HUDEP-2 (cell line): ENCODE measurements around the gene KRT38.
"Not testable (repeated sequence)": the region's sequence is repeated elsewhere in the genome, so short reads cannot be mapped to it uniquely, and the experiment has no call there.

Source experiments
- DNase-seq, 76 experiments: peaks; one replicate each; lab custom pipeline; 2025; ENCODE audit not compliant: unreplicated experiment in 76 of 76; lab: John Stamatoyannopoulos, UW

Gene KRT38

GRCh38 chr17:41463746-41464145, 23.0 kb upstream of the KRT38 start:
- DNase-seq, result no peak

GRCh38 chr17:41462705-41463104, 21.9 kb upstream of the KRT38 start:
- DNase-seq, result no peak

- DNase-seq, result no peak
Measured at GRCh38 chr17:41457676-41458075, 16.9 kb upstream of the KRT38 start.

GRCh38 chr17:41456204-41456603, 15.4 kb upstream of the KRT38 start:
- no peak for DNase-seq

GRCh38 chr17:41455236-41455635, 14.5 kb upstream of the KRT38 start:
- no peak for DNase-seq

GRCh38 chr17:41453066-41453465, 12.3 kb upstream of the KRT38 start:
- no peak for DNase-seq

- no peak for DNase-seq
Measured at GRCh38 chr17:41452281-41452680, 11.5 kb upstream of the KRT38 start.

GRCh38 chr17:41451154-41451728, 10.5 kb upstream of the KRT38 start:
- no peak for DNase-seq

- DNase-seq, result no peak
Measured at GRCh38 chr17:41449008-41449407, 8.2 kb upstream of the KRT38 start.

GRCh38 chr17:41448506-41448905, 7.7 kb upstream of the KRT38 start:
- DNase-seq, result no peak

GRCh38 chr17:41446806-41447205, 6.0 kb upstream of the KRT38 start:
- no peak for DNase-seq

GRCh38 chr17:41444640-41445039, 3.9 kb upstream of the KRT38 start:
- no peak for DNase-seq

GRCh38 chr17:41444186-41444585, 3.4 kb upstream of the KRT38 start:
- DNase-seq, result no peak

- DNase-seq, result no peak
Measured at GRCh38 chr17:41442739-41443138, 2.0 kb upstream of the KRT38 start.

- no peak for DNase-seq
Measured at GRCh38 chr17:41439375-41439774, 1.4 kb downstream of the KRT38 start.

- no peak for DNase-seq
Measured at GRCh38 chr17:41437769-41438168, 3.0 kb downstream of the KRT38 start.

GRCh38 chr17:41437254-41437653, 3.5 kb downstream of the KRT38 start:
- DNase-seq, result no peak

- no peak for DNase-seq
Measured at GRCh38 chr17:41434415-41434814, 6.4 kb downstream of the KRT38 start.

GRCh38 chr17:41434005-41434404, 6.8 kb downstream of the KRT38 start:
- no peak for DNase-seq

- no peak for DNase-seq
Measured at GRCh38 chr17:41433586-41433985, 7.2 kb downstream of the KRT38 start.

GRCh38 chr17:41430376-41430775, 10.4 kb downstream of the KRT38 start:
- DNase-seq, result not testable (repeated sequence)

- DNase-seq, result no peak
Measured at GRCh38 chr17:41429667-41430066, 11.1 kb downstream of the KRT38 start.

- no peak for DNase-seq
Measured at GRCh38 chr17:41428591-41429291, 12.0 kb downstream of the KRT38 start.
